ENCODE measurements around the gene PATJ. TPM values are rescaled to one million over a fixed set of nuclear protein-coding genes. Genes with fewer than 3 reads are reported as not detected.
"Not testable (repeated sequence)": the region's sequence is repeated elsewhere in the genome, so short reads cannot be mapped to it uniquely, and the experiment has no call there.

PATJ gene
- total RNA-seq, 1 experiment from 2014 or later: 72.2 TPM

DNA sequence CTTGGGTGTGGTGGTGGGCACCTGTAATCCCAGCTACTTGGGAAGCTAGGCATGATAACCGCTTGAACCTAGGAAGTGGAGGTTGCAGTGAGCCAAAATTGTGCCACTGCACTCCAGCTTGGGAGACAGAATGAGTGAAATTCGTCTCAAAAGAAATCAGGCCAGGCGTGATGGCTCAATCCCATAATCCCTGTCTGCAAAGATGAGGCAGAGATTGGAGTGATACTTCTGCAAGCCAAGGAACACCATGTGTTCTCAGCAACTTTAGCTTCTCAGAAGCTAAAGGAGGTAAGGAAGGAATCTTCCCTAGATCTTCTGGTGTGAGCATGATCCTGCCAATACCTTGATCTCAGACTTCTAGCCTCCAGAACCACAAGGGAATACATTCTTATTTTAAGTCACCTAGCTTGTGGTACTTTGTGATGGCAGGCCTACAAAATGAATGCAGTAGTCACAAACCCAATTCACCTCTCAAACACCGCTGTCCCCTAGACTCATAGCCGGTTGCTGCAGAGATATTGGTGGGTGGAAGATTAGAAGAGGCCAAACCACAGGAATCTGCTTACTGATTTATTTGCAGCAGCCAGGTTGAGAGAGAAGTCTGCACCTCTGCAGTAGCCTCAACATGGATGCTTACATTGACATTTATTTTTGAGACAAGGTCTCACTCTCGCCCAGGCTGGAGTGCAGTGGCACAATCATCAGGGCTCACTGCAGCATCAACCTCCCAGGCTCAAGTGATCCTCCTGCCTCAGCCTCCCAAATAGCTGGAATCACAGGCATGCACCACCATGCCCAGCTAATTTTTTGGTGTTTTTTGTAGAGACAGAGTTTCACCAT, 471.0 kb downstream of the PATJ start:
- intact Hi-C loops (cut with micrococcal nuclease; ENCODE audit: unreplicated experiment): no loop called here
- Mint-ChIP-seq H3K27ac (ENCODE audit: unreplicated experiment) (no peak overlapping the region), H3K4me3 (ENCODE audit: low read depth, unreplicated experiment) (no peak overlapping the region), H3K36me3 (ENCODE audit: insufficient read depth, unreplicated experiment) (no peaks in the 10 kb centered on the region), H3K27me3 (ENCODE audit: unreplicated experiment) (no peaks in the 10 kb centered on the region), H3K4me1 (ENCODE audit: low read depth, unreplicated experiment) (no peaks in the 10 kb centered on the region), H3K9me3 (ENCODE audit: low read depth, unreplicated experiment) (peaks cover 11% of the 10 kb centered on the region)
- no peak for TF ChIP-seq CTCF (IDR thresholded peaks at IDR 0.05; ENCODE audit: unreplicated experiment)
- CTCF ChIA-PET: no interaction called here
- BruUV-seq (replicated peaks): no TSS peak
- DNase-seq: no peak

DNA sequence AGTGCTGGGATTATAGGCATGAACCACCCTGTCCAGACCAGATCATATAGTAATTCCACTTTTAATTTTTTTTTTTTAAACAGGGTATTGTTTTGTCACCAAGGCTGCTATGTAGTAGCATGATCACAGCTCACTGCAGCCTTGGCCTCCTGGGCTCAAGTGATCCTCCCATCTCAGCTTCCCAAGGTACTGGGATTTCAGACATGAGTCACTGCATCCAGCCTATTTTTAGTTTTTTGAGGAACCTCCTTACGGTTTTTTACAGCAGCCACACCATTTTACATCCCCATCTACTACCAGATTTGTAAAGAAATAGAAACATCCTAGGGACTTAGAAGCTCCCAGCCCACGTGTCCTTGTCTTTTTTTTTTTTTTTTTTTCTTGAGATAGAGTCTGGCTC, 476.3 kb downstream of the PATJ start:
- Mint-ChIP-seq H3K4me1 (ENCODE audit: low read depth, unreplicated experiment) (no peaks in the 10 kb centered on the region), H3K27ac (ENCODE audit: unreplicated experiment) (no peak overlapping the region), H3K27me3 (ENCODE audit: unreplicated experiment) (no peaks in the 10 kb centered on the region), H3K36me3 (ENCODE audit: insufficient read depth, unreplicated experiment) (no peaks in the 10 kb centered on the region), H3K4me3 (ENCODE audit: low read depth, unreplicated experiment) (no peak overlapping the region), H3K9me3 (ENCODE audit: low read depth, unreplicated experiment) (no peaks in the 10 kb centered on the region)
- no peak for TF ChIP-seq CTCF (IDR thresholded peaks at IDR 0.05; ENCODE audit: unreplicated experiment)
- no TSS peak for BruUV-seq (replicated peaks)
- DNase-seq: no peak
- intact Hi-C loops (cut with micrococcal nuclease; ENCODE audit: unreplicated experiment): no loop called here
- CTCF ChIA-PET: no interaction called here

DNA sequence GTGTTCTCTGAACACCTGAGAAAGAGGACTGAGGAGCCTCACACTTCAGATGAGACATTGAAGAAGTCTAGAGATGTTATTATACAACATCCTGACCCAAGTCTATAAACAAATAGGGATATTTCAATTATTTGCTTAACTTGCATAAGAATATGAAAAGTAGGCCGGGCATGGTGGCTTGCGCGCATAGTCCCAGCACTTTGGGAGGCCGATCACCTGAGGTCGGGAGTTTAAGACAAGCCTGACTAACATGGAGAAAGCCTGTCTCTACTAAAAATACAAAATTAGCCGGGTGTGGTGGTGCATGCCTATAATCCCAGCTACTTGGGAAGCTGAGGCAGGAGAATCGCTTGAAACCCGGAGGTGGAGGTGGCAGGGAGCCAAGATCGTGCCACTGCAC, 478.2 kb downstream of the PATJ start:
- intact Hi-C loops (cut with micrococcal nuclease; ENCODE audit: unreplicated experiment); CTCF ChIA-PET; H3K36me3 Mint-ChIP-seq (ENCODE audit: insufficient read depth, unreplicated experiment); H3K9me3 Mint-ChIP-seq (ENCODE audit: low read depth, unreplicated experiment); H3K27me3 Mint-ChIP-seq (ENCODE audit: unreplicated experiment); H3K27ac Mint-ChIP-seq (ENCODE audit: unreplicated experiment); H3K4me1 Mint-ChIP-seq (ENCODE audit: low read depth, unreplicated experiment); BruUV-seq (replicated peaks); DNase-seq; H3K4me3 Mint-ChIP-seq (ENCODE audit: low read depth, unreplicated experiment): not testable (repeated sequence)

DNA sequence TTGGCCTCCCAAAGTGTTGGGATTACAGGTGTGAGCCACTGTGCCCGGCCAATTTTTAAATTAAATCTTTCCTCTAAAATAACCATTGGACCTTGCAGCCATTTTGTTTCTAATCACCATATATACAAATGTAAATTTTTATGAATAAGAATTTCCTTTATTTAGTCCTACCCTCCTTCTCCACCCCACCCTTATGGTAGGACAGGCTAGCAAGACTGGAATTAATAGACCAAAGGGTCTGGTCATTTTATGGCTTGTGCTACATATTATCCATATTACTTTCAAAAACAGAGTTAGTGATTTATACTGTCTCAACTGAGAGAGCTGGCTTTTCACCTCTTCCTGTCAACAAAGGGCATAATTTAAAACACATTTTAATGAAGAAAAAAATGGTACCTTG, 478.9 kb downstream of the PATJ start:
- Mint-ChIP-seq H3K4me1 (ENCODE audit: low read depth, unreplicated experiment) (no peaks in the 10 kb centered on the region), H3K27ac (ENCODE audit: unreplicated experiment) (no peak overlapping the region), H3K9me3 (ENCODE audit: low read depth, unreplicated experiment) (no peaks in the 10 kb centered on the region), H3K4me3 (ENCODE audit: low read depth, unreplicated experiment) (no peak overlapping the region), H3K27me3 (ENCODE audit: unreplicated experiment) (no peaks in the 10 kb centered on the region), H3K36me3 (ENCODE audit: insufficient read depth, unreplicated experiment) (no peaks in the 10 kb centered on the region)
- intact Hi-C loops (cut with micrococcal nuclease; ENCODE audit: unreplicated experiment): no loop called here
- CTCF ChIA-PET: no interaction called here
- BruUV-seq (replicated peaks): no TSS peak
- TF ChIP-seq CTCF (IDR thresholded peaks at IDR 0.05; ENCODE audit: unreplicated experiment): no peak
- DNase-seq: no peak

- H3K4me3 Mint-ChIP-seq (ENCODE audit: low read depth, unreplicated experiment): no peak overlapping the region
- DNase-seq: no peak
- intact Hi-C loops (cut with micrococcal nuclease; ENCODE audit: unreplicated experiment): no loop called here
- TF ChIP-seq CTCF (IDR thresholded peaks at IDR 0.05; ENCODE audit: unreplicated experiment): no peak
- H3K27ac Mint-ChIP-seq (ENCODE audit: unreplicated experiment): no peak overlapping the region
- no peaks in the 10 kb centered on the region for H3K36me3 Mint-ChIP-seq (ENCODE audit: insufficient read depth, unreplicated experiment)
- H3K9me3 Mint-ChIP-seq (ENCODE audit: low read depth, unreplicated experiment): no peaks in the 10 kb centered on the region
- CTCF ChIA-PET: no interaction called here
- BruUV-seq (replicated peaks): no TSS peak
- no peaks in the 10 kb centered on the region for H3K27me3 Mint-ChIP-seq (ENCODE audit: unreplicated experiment)
- no peaks in the 10 kb centered on the region for H3K4me1 Mint-ChIP-seq (ENCODE audit: low read depth, unreplicated experiment)
Measured at GRCh38 chr1:62222321-62222720, 480.0 kb downstream of the PATJ start.

All from Calu3 (cell line).